GM12878 (cell line): ENCODE measurements around the gene DACT3. TPM values are rescaled to one million over a fixed set of nuclear protein-coding genes. Genes with fewer than 3 reads are reported as not detected.

Source experiments
- ATAC-seq: fragments of 200-7000 bp; cut with Tn5 transposase; 3 replicates; pipeline ENCODE4 v1.9.1; 2020; ENCODE audit warnings: mild to moderate bottlenecking, moderate library complexity
- BruUV-seq: library from RNA; stranded (reverse); fragments of 400-500 nt; replicated peaks from 2 replicates; lab custom pipeline; 2021; lab: Mats Ljungman, UMichigan
- CTCF ChIA-PET: fragments of 300-600 bp; sonication (Branson Sonifier 250); formaldehyde crosslinking; extraction: SDS; loops from one replicate; lab custom pipeline; 2021; ENCODE audit warnings: inconsistent platforms; lab: Yijun Ruan, JAX
- POLR2A ChIA-PET: fragments of 350-600 bp; formaldehyde crosslinking; extraction: SDS; loops from one replicate; lab custom pipeline; 2021; ENCODE audit warnings: inconsistent platforms; lab: Charles Lee
- RAD21 ChIA-PET: fragments of 300-600 bp; sonication (Branson Sonifier 250); formaldehyde crosslinking; loops from one replicate; lab custom pipeline; 2023; ENCODE audit warnings: antibody characterized with exemption; ENCODE audit not compliant: unreplicated experiment; lab: Charles Lee
- SMC1A ChIA-PET: fragments of 300-600 bp; sonication (Branson Sonifier 250); formaldehyde crosslinking; loops from one replicate; lab custom pipeline; 2023; ENCODE audit not compliant: unreplicated experiment, uncharacterized antibody; lab: Charles Lee
- DNase-seq: peaks from one replicate; pipeline ENCODE4 v3.0.0-alpha.2; 2011; ENCODE audit warnings: low read depth, low spot score
- FAIRE-seq: peaks from 3 replicates; lab custom pipeline; 2011; peaks lifted over from hg19 to GRCh38; lab: Jason Lieb, UNC
- H2AFZ ChIP-seq: 2 replicates; pipeline ENCODE4 v1.6.0; 2011; ENCODE audit warnings: low read depth, low read length, control low read depth; ENCODE audit not compliant: control insufficient read depth
- H3K27ac ChIP-seq: 2 replicates; pipeline ENCODE4 v1.5.1; 2011; ENCODE audit warnings: control low read depth; ENCODE audit not compliant: control insufficient read depth, insufficient read depth
- H3K27me3 ChIP-seq, 2 experiments: replicated peaks in 1 of 2; 2 replicates each; pipeline versions ENCODE4 v1.6.0 to v1.6.1; 2011; ENCODE audit warnings: low read length in 1 of 2; ENCODE audit not compliant: control insufficient read depth in 2 of 2, insufficient read depth in 2 of 2
- H3K36me3 ChIP-seq, 2 experiments: 2 replicates each; pipeline ENCODE4 v1.5.1; 2011; ENCODE audit warnings: low read length in 1 of 2; ENCODE audit not compliant: control insufficient read depth in 2 of 2, insufficient read depth in 2 of 2
- H3K4me1 ChIP-seq: 2 replicates; pipeline ENCODE4 v1.6.1; 2011; ENCODE audit warnings: mild to moderate bottlenecking, low read length, moderate library complexity, mixed read lengths; ENCODE audit not compliant: control insufficient read depth, insufficient read depth
- H3K4me2 ChIP-seq: 2 replicates; pipeline ENCODE4 v1.6.0; 2011; ENCODE audit warnings: control low read depth; ENCODE audit not compliant: control insufficient read depth, insufficient read depth
- H3K4me3 ChIP-seq: fragments of 200-600 bp; sonication (generic); 2 replicates; pipeline ENCODE4 v1.5.1; 2016
- H3K79me2 ChIP-seq: 2 replicates; pipeline ENCODE4 v1.6.0; 2011; ENCODE audit warnings: low read length; ENCODE audit not compliant: control insufficient read depth, insufficient read depth
- H3K9ac ChIP-seq: 2 replicates; pipeline ENCODE4 v1.8.0; 2011; ENCODE audit warnings: low read length, control low read depth, mixed read lengths; ENCODE audit not compliant: control insufficient read depth, insufficient read depth
- H3K9me3 ChIP-seq: replicated peaks from 3 replicates; pipeline ENCODE4 v1.5.1; 2011; ENCODE audit warnings: mild to moderate bottlenecking, low read length; ENCODE audit not compliant: control insufficient read depth, insufficient read depth
- H4K20me1 ChIP-seq: 2 replicates; pipeline ENCODE4 v1.6.0; 2011; ENCODE audit not compliant: control insufficient read depth, insufficient read depth
- BRCA1 ChIP-seq: IDR thresholded peaks from 2 replicates; pipeline ENCODE4 v1.6.1; 2011; ENCODE audit warnings: low read depth, low read length, improper control_type of control experiment
- EED ChIP-seq: sonication (generic); IDR thresholded peaks from 2 replicates; pipeline ENCODE4 v1.6.1; 2016; ENCODE audit warnings: antibody characterized with exemption, low read depth
- NFYB ChIP-seq: IDR thresholded peaks from 2 replicates; pipeline ENCODE4 v1.6.1; 2011; ENCODE audit warnings: low read depth, mild to moderate bottlenecking, low read length, improper control_type of control experiment, moderate library complexity; ENCODE audit not compliant: insufficient read depth
- PAX5 ChIP-seq: IDR thresholded peaks from 2 replicates; pipeline ENCODE4 v1.6.1; 2011; ENCODE audit warnings: low read depth, low read length, borderline replicate concordance
- RBBP5 ChIP-seq: fragments of 200-600 bp; sonication (generic); conservative IDR thresholded peaks from 2 replicates; pipeline ENCODE4 v1.6.1; 2016
- SMC3 ChIP-seq: IDR thresholded peaks from 2 replicates; pipeline ENCODE4 v1.6.1; 2011; ENCODE audit warnings: low read length, improper control_type of control experiment, borderline replicate concordance
- ZSCAN29 ChIP-seq: fragments of 450-650 bp; IDR thresholded peaks from 2 replicates; pipeline ENCODE4 v1.6.1; 2017; ENCODE audit warnings: mild to moderate bottlenecking, moderate library complexity
- WGBS: methylation state at CpG from one replicate; pipeline ENCODE4 v1.1.6; 2016; ENCODE audit warnings: low lambda C conversion rate; ENCODE audit not compliant: insufficient replicate concordance, insufficient coverage; ENCODE audit errors: missing lambda C conversion rate; 5-methylcytosine and 5-hydroxymethylcytosine counted together
- in situ Hi-C: fragments of 300-500 bp; cut with MboI; formaldehyde crosslinking; loops from 9 replicates; pipeline ENCODE4 v1.14.3; 2018; ENCODE audit warnings: mixed read lengths
- intact Hi-C: fragments of 100-400 bp; cut with micrococcal nuclease; formaldehyde crosslinking; loops from one replicate; pipeline ENCODE4 v1.14.2; 2022; ENCODE audit not compliant: unreplicated experiment
- polyA plus RNA-seq, 11 experiments: library from polyadenylated mRNA; depleted of rRNA in 4 of 11; unstranded in 6 of 11; stranded (reverse) in 5 of 11; fragments of >200 nt; fragmentation: Nextera tagmentation in 4 of 11; fragmentation: Illumina TruSeq in 1 of 11; extraction: Ambion mirVana in 4 of 11; extraction: Trizol in 1 of 11; gene quantifications; 1 replicate in 1 of 11; 2 replicates in 10 of 11; pipeline versions ENCODE4 v1.2.1 to v1.2.3, GENCODE V29; 2011 to 2016; ENCODE audit warnings: inconsistent platforms in 2 of 11, missing spikeins in 2 of 11, low read depth in 1 of 11
- total RNA-seq, 4 experiments: library from RNA; depleted of rRNA in 3 of 4; stranded (reverse); fragments of >200 nt in 3 of 4; fragmentation: Illumina TruSeq in 1 of 4; extraction: Trizol in 1 of 4; gene quantifications; 2 replicates each; pipeline versions ENCODE4 v1.2.1 to v1.2.3, GENCODE V29; 2013 to 2021

The DACT3 gene
- total and polyA plus RNA-seq, 10 of the 15 experiments (the other 5 are each of a cell fraction or from before 2014, with no cell fraction given) = 0.05 to 2.5 (median 0.35) TPM; not detected in 1

DNA sequence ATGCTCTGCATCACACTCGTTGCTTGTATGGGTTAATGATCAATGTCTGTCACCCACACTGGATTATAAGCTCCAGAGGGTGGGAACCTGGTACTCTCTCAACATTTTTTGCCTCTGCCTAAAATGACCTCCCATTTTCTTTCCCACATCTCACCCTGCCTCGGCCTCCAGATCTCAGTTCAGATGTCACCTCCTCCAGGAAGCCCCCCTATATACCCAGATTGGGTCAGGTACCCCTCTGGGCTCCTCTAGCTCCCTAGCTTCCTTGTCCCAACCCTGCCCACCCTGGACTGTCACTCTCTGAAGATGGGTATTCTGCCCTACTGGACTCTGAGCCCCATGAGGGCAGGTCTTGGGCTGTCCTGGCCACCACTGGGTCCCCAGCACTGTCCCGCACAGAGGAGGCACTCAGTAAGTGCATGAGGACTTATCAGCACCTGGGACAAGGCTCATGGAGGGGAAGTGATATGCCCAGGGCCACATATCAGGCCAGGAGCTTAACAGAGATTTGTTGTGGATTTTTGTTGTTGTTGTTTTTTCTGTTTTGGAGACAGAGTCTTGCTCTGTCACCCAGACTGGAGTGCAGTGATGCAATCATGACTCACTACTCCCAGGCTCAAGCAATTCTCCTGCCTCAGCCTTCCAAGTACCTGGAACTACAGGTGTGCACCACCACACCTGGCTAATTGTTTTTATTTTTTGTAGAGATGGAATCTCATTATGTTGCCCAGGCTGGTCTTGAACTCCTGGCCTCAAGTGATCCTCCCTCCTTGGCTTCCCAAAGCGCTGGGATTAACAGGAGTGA is 32.1 kb upstream of the DACT3 start:
- RAD21 ChIA-PET = no interaction called here
- Histone ChIP-seq H3K27me3 (no peaks in the 10 kb centered on the region), H3K27ac (no peak overlapping the region), H3K4me2 (no peak overlapping the region), H2AFZ (no peak overlapping the region), H3K79me2 (no peaks in the 10 kb centered on the region), H3K4me3 (no peak overlapping the region), H4K20me1 (no peaks in the 10 kb centered on the region), H3K36me3 (peaks cover 45 to 46% of the 10 kb centered on the region in 2 experiments), H3K4me1 (no peaks in the 10 kb centered on the region), H3K9me3 (no peaks in the 10 kb centered on the region; the same call in 2 of the 3 replicates), H3K9ac (no peak overlapping the region)
- DNase-seq = no peak
- no peak for FAIRE-seq
- in situ Hi-C loops (no loop called here), intact Hi-C loops (loop anchor here (5.0 kb wide), 1 partner anchor 34 kb away; no protein-coding TSS in a partner anchor)
- CTCF ChIA-PET = interaction anchor here (1.1 to 3.8 kb wide), 3 partner anchors 11 to 57 kb away, joined by 3 to 16 read pairs (median 3); no protein-coding TSS in a partner anchor
- BruUV-seq = no TSS peak
- TF ChIP-seq BRCA1 = no peak
- TF ChIP-seq SMC3 = no peak
- TF ChIP-seq EED = no peak
- TF ChIP-seq NFYB = no peak
- TF ChIP-seq RBBP5 = no peak
- TF ChIP-seq ZSCAN29 = no peak
- TF ChIP-seq PAX5 = no peak
- 100% methylated on average over 4 of the region's 4 CpGs for WGBS
- SMC1A ChIA-PET = interaction anchor here (0.7 kb wide), 1 partner anchor 36 kb away, joined by 3 read pairs; no protein-coding TSS in a partner anchor
- no peak for ATAC-seq
- POLR2A ChIA-PET = interaction anchor here (0.6 kb wide), 1 partner anchor 133 kb away, joined by 3 read pairs; no protein-coding TSS in a partner anchor
